EH (cell line): ENCODE data around the gene PLA2G3.

Source experiments
- DNase-seq: peaks from one replicate; pipeline ENCODE4 v3.0.0-alpha.2; 2015; ENCODE audit warnings: low read depth

The PLA2G3 gene

DNA sequence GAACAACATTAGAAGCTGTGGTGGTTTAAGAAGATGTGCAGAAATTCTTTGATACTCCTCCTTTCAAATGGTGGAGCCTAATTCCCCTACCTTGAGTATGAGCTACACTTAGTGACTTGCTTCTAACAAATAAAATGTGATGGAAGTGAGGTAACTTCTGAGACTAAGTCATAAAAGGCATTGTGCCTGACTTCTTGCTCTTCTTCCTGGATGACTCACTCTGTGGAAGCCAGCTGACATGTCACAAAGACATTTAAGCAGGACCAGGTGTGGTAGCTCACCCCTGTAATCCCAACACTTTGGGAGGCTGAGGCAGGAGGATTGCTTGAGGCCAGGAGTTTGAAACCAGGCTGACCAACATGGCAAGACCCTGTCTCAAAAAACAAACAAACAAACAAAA lies 3.9 kb upstream of the PLA2G3 start:
- DNase-seq: peak; percentile 55

GRCh38 chr22:31143537-31143936 lies 3.2 kb upstream of the PLA2G3 start:
- peak; percentile 31 for DNase-seq

DNA sequence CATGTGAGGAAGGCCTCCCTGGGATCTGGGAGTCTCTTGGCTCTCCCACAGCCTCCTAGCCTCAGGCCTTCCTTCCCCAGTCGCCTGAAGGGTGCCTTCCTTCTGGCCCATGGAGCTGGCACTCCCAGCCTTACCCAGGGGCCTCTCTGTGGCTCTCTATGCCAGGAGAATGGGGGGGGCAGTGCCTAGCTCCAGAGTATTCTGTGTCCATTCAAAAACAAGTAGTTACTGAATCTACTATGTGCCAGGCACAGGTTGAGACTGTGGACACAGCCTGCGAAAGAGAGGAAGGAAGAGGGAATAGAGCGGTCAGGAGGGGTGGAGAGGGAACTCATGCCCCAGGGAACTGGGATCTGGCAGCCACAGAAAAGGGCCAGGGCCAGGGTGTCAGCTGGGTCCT lies 2.7 kb upstream of the PLA2G3 start:
- DNase-seq: no peak

DNA sequence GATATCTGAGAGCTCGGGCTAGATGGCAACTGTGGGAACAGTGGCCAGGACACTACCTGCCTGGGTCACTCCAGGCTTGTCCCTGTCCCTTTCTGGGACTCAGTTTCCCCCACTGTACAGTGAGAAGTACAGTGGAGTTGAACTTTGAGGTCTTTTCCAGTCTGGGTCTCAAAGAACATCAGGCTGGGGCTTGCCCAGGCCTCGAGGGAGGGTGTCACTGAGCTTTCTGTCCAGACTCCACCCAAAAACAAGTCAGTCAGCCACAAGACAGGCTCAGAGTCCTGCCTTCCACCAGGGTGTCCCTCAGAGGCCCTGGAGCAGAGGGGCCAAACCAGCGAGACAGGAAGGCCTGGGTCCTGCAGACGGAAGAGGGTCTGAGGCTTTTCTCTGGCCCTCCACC lies 2.0 kb upstream of the PLA2G3 start:
- no peak for DNase-seq

GRCh38 chr22:31141551-31141950 lies 1.2 kb upstream of the PLA2G3 start:
- DNase-seq: no peak

GRCh38 chr22:31140746-31141145 lies 438 bp upstream of the PLA2G3 start:
- no peak for DNase-seq

GRCh38 chr22:31139066-31139465 lies 1.2 kb downstream of the PLA2G3 start:
- no peak for DNase-seq

- no peak for DNase-seq
Observed at GRCh38 chr22:31138126-31138525, 2.2 kb downstream of the PLA2G3 start.

DNA sequence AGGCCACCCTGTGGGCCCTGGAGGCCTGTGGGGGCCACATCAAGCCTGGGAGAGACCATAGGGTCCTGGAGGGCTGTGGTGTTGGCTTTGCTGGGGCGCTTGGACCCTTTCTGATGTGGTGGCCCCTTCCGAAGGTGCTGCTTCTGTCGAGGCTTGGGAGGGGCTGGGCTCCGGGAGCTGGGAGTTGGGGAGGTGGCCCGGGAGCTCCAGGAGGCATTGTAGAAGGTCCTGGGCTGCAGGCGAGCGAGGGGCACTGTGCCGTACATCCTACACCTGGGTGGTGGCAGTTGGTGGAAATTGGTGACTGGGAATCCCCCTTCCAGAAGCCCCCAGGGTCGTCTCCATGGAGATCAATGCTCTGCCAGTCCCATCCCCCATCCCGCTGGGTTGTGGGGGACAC lies 2.6 kb downstream of the PLA2G3 start:
- no peak for DNase-seq

DNA sequence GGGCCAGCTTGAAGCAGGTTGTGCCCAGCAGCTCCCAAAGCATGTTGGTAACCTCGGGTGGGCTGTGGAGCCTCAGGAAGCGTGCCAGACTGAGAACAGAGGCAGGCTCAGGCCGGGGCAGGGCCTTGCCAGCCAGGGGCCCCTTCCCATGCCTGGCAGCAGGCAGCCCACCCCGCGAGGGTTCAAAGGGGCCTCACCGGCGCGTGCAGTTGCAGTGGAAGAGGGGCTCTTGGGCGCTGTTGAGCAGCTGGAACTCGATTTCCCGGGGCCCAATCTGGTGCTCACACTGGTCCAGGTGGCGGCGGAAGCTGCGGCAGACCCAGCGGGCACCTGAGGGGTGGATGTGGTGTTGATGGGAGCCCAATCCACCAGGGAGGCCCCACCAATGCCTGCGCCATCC lies 3.6 kb downstream of the PLA2G3 start:
- no peak for DNase-seq

GRCh38 chr22:31136155-31136554 lies 4.2 kb downstream of the PLA2G3 start:
- no peak for DNase-seq

- no peak for DNase-seq
Observed at GRCh38 chr22:31135706-31136105, 4.6 kb downstream of the PLA2G3 start.

- no peak for DNase-seq
Observed at GRCh38 chr22:31134688-31135087, 5.6 kb downstream of the PLA2G3 start.

DNA sequence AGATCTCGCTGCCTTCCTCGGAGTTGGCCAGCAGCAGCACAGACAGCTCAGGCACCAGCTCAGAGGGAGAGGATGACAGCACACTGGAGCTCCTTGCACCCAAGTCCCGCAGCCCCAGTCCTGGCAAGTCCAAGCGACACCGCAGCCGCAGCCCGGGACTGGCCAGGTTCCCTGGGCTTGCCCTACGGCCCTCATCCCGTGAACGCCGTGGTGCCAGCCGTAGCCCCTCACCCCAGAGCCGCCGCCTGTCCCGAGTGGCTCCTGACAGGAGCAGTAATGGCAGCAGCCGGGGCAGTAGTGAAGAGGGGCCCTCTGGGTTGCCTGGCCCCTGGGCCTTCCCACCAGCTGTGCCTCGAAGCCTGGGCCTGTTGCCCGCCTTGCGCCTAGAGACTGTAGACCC lies 6.4 kb downstream of the PLA2G3 start:
- no peak for DNase-seq

- DNase-seq: no peak
Observed at GRCh38 chr22:31130873-31131272, 9.4 kb downstream of the PLA2G3 start.

GRCh38 chr22:31128156-31128555 lies 12.2 kb downstream of the PLA2G3 start:
- DNase-seq: no peak

DNA sequence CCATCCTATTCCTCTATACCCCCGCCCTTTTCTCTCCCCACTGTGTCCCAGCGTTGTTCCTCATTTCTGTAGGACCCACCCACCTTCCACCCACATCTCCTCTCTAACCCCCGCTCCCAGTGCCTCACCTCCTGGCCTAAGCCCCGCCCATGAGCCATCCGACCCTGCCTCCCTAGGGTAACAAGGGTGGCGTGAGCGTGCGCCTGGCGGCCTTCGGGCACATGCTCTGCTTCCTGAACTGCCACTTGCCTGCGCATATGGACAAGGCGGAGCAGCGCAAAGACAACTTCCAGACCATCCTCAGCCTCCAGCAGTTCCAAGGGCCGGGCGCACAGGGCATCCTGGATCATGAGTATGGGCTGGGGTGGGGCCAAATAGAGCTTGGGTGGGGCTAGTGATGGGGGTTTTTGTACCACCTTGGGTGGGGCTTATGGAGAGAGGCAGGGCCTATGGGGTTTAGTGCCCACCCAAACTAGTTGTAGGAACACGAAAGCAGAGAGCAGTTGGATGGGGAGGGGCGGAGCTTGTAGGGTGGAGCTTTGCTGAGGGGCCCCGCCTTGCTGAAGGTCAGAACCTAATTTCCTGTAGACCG lies 13.0 kb downstream of the PLA2G3 start:
- no peak for DNase-seq

DNA sequence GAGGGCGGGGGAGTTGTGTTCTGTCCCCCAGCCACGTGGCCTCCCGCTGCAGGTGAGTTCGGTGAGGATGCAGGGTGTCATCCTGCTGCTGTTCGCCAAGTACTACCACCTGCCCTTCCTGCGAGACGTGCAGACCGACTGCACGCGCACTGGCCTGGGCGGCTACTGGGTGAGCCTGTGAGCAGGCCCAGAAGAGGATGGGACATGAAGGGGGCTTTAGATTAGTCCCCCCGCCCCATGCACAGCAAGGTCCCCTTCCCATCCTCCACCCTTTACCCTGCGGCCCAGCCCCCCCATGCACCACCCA lies 13.5 kb downstream of the PLA2G3 start:
- DNase-seq: no peak

GRCh38 chr22:31126128-31126868 lies 14.0 kb downstream of the PLA2G3 start:
- no peak for DNase-seq

DNA sequence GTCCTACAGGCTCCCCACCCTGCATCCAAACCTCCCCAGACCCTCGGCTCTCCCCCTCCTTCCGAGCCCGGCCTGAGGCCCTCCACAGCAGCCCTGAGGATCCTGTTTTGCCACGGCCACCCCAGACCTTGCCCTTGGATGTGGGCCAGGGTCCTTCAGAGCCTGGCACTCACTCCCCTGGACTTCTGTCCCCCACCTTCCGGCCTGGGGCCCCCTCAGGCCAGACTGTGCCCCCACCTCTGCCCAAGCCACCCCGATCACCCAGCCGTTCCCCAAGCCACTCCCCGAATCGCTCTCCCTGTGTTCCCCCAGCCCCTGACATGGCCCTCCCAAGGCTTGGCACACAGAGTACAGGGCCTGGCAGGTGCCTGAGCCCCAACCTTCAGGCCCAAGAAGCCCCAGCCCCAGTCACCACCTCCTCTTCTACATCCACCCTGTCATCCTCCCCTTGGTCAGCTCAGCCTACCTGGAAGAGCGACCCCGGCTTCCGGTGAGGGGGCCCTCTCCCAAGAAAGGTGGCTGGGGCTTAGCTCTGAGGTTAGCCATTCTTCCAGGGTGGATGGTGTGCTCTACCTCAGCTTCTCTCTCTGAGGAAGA lies 14.7 kb downstream of the PLA2G3 start:
- no peak for DNase-seq

DNA sequence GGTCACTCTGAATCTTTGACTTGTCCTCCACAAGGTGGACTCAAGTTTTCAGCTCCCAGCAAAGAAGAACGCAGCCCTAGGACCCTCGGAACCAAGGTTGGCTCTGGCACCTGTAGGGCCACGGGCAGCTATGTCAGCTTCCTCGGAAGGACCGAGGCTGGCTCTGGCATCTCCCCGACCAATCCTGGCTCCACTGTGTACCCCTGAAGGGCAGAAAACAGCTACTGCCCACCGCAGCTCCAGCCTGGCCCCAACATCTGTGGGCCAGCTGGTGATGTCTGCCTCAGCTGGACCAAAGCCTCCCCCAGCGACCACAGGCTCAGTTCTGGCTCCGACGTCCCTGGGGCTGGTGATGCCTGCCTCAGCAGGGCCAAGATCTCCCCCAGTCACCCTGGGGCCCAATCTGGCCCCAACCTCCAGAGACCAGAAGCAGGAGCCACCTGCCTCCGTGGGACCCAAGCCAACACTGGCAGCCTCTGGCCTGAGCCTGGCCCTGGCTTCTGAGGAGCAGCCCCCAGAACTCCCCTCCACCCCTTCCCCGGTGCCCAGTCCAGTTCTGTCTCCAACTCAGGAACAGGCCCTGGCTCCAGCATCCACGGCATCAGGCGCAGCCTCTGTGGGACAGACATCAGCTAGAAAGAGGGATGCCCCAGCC lies 15.4 kb downstream of the PLA2G3 start:
- no peak for DNase-seq

DNA sequence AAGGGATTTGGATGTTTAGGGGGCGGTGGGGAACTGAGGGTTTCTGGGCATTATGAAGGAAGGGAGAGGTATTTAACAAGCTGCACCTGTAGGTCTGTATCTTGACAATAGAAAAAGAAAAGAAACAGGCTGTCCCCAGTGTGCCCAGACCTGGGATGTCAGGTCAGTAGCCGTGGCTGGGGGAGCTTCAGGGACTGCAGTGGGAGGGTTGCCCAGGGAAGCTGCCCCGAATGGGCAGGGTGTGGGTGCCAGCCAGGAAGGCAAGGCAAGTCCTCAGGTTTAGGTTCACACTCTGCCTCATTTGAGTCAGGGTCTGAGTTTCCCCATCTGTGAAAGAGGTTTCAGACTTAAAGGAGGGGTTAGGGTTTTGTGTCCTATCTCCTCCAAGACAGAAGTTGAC lies 16.0 kb downstream of the PLA2G3 start:
- no peak for DNase-seq

- DNase-seq: no peak
Observed at GRCh38 chr22:31123292-31123602, 17.1 kb downstream of the PLA2G3 start.
